SU-DHL-6 (cell line): ENCODE data around the gene ANKFY1.

Source experiments
- CTCF ChIP-seq: fragments of 200-600 bp; sonication (generic); IDR thresholded peaks from one replicate; pipeline ENCODE4 v1.5.1; 2017; ENCODE audit warnings: antibody characterized with exemption, mild to moderate bottlenecking, low read length, moderate library complexity; ENCODE audit not compliant: insufficient read depth, poor library complexity, severe bottlenecking
- EZH2phosphoT487 ChIP-seq: fragments of 200-600 bp; sonication (generic), shearing (Covaris generic); conservative IDR thresholded peaks from 2 replicates; pipeline ENCODE4 v1.6.1; 2018; ENCODE audit warnings: mild to moderate bottlenecking, antibody characterized with exemption, low read length, moderate library complexity, mixed read lengths

- TF ChIP-seq CTCF: no peak
- no peak for TF ChIP-seq EZH2phosphoT487
Measured at GRCh38 chr17:4166419-4166818, 97.4 kb downstream of the ANKFY1 start.
